GM23338 (cell line): ENCODE data around the gene SSTR4. TPM values are rescaled to one million over a fixed set of nuclear protein-coding genes. Genes with fewer than 3 reads are reported as not detected.

Experiments
- ATAC-seq: fragments of 200-7000 bp; cut with Tn5 transposase; 3 replicates; pipeline ENCODE4 v1.9.1; 2020
- DNase-seq: peaks from one replicate; pipeline ENCODE4 v3.0.0-alpha.2; 2015; ENCODE audit warnings: low spot score
- H2AFZ ChIP-seq: fragments of 200-600 bp; sonication (generic); 2 replicates; pipeline ENCODE4 v1.8.0; 2016; ENCODE audit warnings: antibody characterized with exemption, mild to moderate bottlenecking, moderate library complexity
- H3F3A ChIP-seq: fragments of 200-600 bp; sonication (generic); replicated peaks from 2 replicates; pipeline ENCODE4 v1.8.0; 2017; ENCODE audit warnings: antibody characterized with exemption, mixed run types, low read depth
- H3K27ac ChIP-seq: fragments of 200-600 bp; sonication (generic); 2 replicates; pipeline ENCODE4 v1.6.1; 2016; ENCODE audit warnings: low read depth
- H3K27me3 ChIP-seq: fragments of 200-600 bp; sonication (generic); 2 replicates; pipeline ENCODE4 v1.8.0; 2016; ENCODE audit warnings: mild to moderate bottlenecking, mixed run types, moderate library complexity; ENCODE audit not compliant: insufficient read depth
- H3K36me3 ChIP-seq: fragments of 200-600 bp; sonication (generic); 2 replicates; pipeline ENCODE4 v1.8.0; 2016; ENCODE audit warnings: mild to moderate bottlenecking; ENCODE audit not compliant: insufficient read depth
- H3K4me1 ChIP-seq: fragments of 200-600 bp; sonication (generic); 2 replicates; pipeline ENCODE4 v1.8.0; 2016; ENCODE audit warnings: mild to moderate bottlenecking, moderate library complexity; ENCODE audit not compliant: insufficient read depth
- H3K4me2 ChIP-seq: fragments of 200-600 bp; sonication (generic); 2 replicates; pipeline ENCODE4 v1.7.1; 2017; ENCODE audit warnings: mixed run types
- H3K4me3 ChIP-seq: fragments of 200-600 bp; sonication (generic); 2 replicates; pipeline ENCODE4 v1.6.1; 2016; ENCODE audit warnings: mixed run types
- H3K79me2 ChIP-seq: fragments of 200-600 bp; sonication (generic); replicated peaks from 2 replicates; pipeline ENCODE4 v1.8.0; 2017; ENCODE audit warnings: mild to moderate bottlenecking; ENCODE audit not compliant: insufficient read depth
- H3K9me2 ChIP-seq: fragments of 200-600 bp; sonication (generic); 2 replicates; pipeline ENCODE4 v1.8.0; 2017; ENCODE audit not compliant: insufficient read depth
- H4K20me1 ChIP-seq: fragments of 200-600 bp; sonication (generic); replicated peaks from 2 replicates; pipeline ENCODE4 v1.8.0; 2017; ENCODE audit warnings: mild to moderate bottlenecking; ENCODE audit not compliant: insufficient read depth
- H3K27ac Mint-ChIP-seq: 2 replicates; pipeline ENCODE4 v1.8.0; 2020; ENCODE audit warnings: inconsistent platforms, mild to moderate bottlenecking, moderate library complexity, mixed read lengths
- H3K27me3 Mint-ChIP-seq: 3 replicates; pipeline ENCODE4 v1.8.0; 2022; ENCODE audit warnings: low read depth, mild to moderate bottlenecking, moderate library complexity, mixed read lengths, inconsistent platforms; ENCODE audit not compliant: insufficient read depth, poor library complexity
- H3K36me3 Mint-ChIP-seq: 3 replicates; pipeline ENCODE4 v1.8.0; 2021; ENCODE audit warnings: low read depth, mild to moderate bottlenecking, inconsistent platforms, moderate library complexity, mixed read lengths
- H3K4me1 Mint-ChIP-seq: 3 replicates; pipeline ENCODE4 v1.8.0; 2020; ENCODE audit warnings: mild to moderate bottlenecking, inconsistent platforms, mixed read lengths
- H3K4me3 Mint-ChIP-seq: 3 replicates; pipeline ENCODE4 v1.8.0; 2021; ENCODE audit warnings: moderate library complexity, mild to moderate bottlenecking, inconsistent platforms, mixed read lengths
- H3K9me3 Mint-ChIP-seq: 3 replicates; pipeline ENCODE4 v1.8.0; 2020; ENCODE audit warnings: moderate library complexity, mild to moderate bottlenecking, inconsistent platforms, mixed read lengths
- CREB1 ChIP-seq: fragments of 250-450 bp; sonication (Bioruptor Pico); IDR thresholded peaks from 2 replicates; pipeline ENCODE4 v1.5.0; 2020; ENCODE audit warnings: low read depth, mild to moderate bottlenecking, moderate library complexity
- EZH2 ChIP-seq: fragments of 200-600 bp; sonication (generic); IDR thresholded peaks from one replicate; pipeline ENCODE4 v1.8.0; 2017; ENCODE audit warnings: antibody characterized with exemption, mild to moderate bottlenecking, low read depth; ENCODE audit not compliant: unreplicated experiment
- JUNB ChIP-seq: IDR thresholded peaks from one replicate; pipeline ENCODE4 v1.6.1; 2016; ENCODE audit warnings: antibody characterized with exemption; ENCODE audit not compliant: unreplicated experiment
- NANOG ChIP-seq: IDR thresholded peaks from 2 replicates; pipeline ENCODE4 v1.6.1; 2016; ENCODE audit warnings: antibody characterized with exemption, borderline replicate concordance
- POLR2AphosphoS5 ChIP-seq: IDR thresholded peaks from 2 replicates; pipeline ENCODE4 v1.6.1; 2016; ENCODE audit warnings: antibody characterized with exemption, low read depth
- ZNF114 ChIP-seq: fragments of 250-450 bp; sonication (Bioruptor Pico); IDR thresholded peaks from 2 replicates; pipeline ENCODE4 v1.5.0; 2020; ENCODE audit warnings: mild to moderate bottlenecking, moderate library complexity
- ZNF462 ChIP-seq: fragments of 250-450 bp; sonication (Bioruptor Pico); IDR thresholded peaks from 2 replicates; pipeline ENCODE4 v1.5.0; 2020; ENCODE audit warnings: mild to moderate bottlenecking, moderate library complexity
- polyA plus RNA-seq: library from polyadenylated mRNA; unstranded; fragments of >200 nt; fragmentation: Nextera tagmentation; extraction: Ambion mirVana; gene quantifications from 2 replicates; pipeline ENCODE4 v1.2.1, GENCODE V29; 2016
- total RNA-seq: library from RNA; depleted of rRNA; stranded (reverse); fragments of >200 nt; shearing (Covaris generic); gene quantifications from 2 replicates; pipeline ENCODE4 v1.2.3, GENCODE V29; 2014
- TF ChIP-seq, protein P1 (sequence below): IDR thresholded peaks from one replicate; pipeline ENCODE4 v1.6.1; 2018; ENCODE audit warnings: antibody characterized with exemption; ENCODE audit not compliant: unreplicated experiment
- TF ChIP-seq, protein P2 (sequence below): IDR thresholded peaks from 2 replicates; pipeline ENCODE4 v1.6.1; 2016; ENCODE audit warnings: antibody characterized with exemption

SSTR4 gene
- total and polyA plus RNA-seq, 2 experiments from 2014 or later = not detected

- peak overlapping the region; percentile 70; the same call in 1 of the 2 replicates for H3K27ac ChIP-seq
- no peaks in the 10 kb centered on the region for H3K79me2 ChIP-seq
- Mint-ChIP-seq H3K4me3 (0 out of 3 replicates have a peak overlapping the region, but pooled peaks have one; percentile 17), H3K36me3 (no peaks in the 10 kb centered on the region), H3K4me1 (peaks cover 24% of the 10 kb centered on the region), H3K9me3 (no peaks in the 10 kb centered on the region), H3K27me3 (peaks cover 2% of the 10 kb centered on the region), H3K27ac (peak overlapping the region; percentile 86)
- DNase-seq (no peak), ATAC-seq (peak; percentile 62)
- TF ChIP-seq NANOG = no peak
- peak; percentile 69; the same call in 1 of the 2 replicates for TF ChIP-seq ZNF462 (CRISPR knock-in tag)
- no peaks in the 10 kb centered on the region for H3K27me3 ChIP-seq
- peaks cover 24% of the 10 kb centered on the region for H3K4me1 ChIP-seq
- no peak overlapping the region for H2AFZ ChIP-seq
- H3K4me3 ChIP-seq = peak overlapping the region; percentile 15; the same call in 1 of the 2 replicates
- H3K4me2 ChIP-seq = peak overlapping the region; percentile 58
- peaks cover 15% of the 10 kb centered on the region for H3K9me2 ChIP-seq
- H3K36me3 ChIP-seq = no peaks in the 10 kb centered on the region
- no peaks in the 10 kb centered on the region for H3F3A ChIP-seq
- no peaks in the 10 kb centered on the region for H4K20me1 ChIP-seq
Observed at GRCh38 chr20:23062632-23063031, 27.5 kb downstream of the SSTR4 start.

GRCh38 chr20:23063168-23063567 lies 28.1 kb downstream of the SSTR4 start:
- Mint-ChIP-seq H3K4me1 (peaks cover 24% of the 10 kb centered on the region), H3K36me3 (no peaks in the 10 kb centered on the region), H3K27ac (no peak overlapping the region), H3K4me3 (no peak overlapping the region), H3K9me3 (no peaks in the 10 kb centered on the region), H3K27me3 (peaks cover 2% of the 10 kb centered on the region)
- peaks cover 15% of the 10 kb centered on the region for H3K9me2 ChIP-seq
- DNase-seq = no peak
- H3F3A ChIP-seq = no peaks in the 10 kb centered on the region
- H3K36me3 ChIP-seq = no peaks in the 10 kb centered on the region
- H3K79me2 ChIP-seq = no peaks in the 10 kb centered on the region
- no peaks in the 10 kb centered on the region for H4K20me1 ChIP-seq
- no peak overlapping the region for H2AFZ ChIP-seq
- peak overlapping the region; percentile 58 for H3K4me2 ChIP-seq
- ATAC-seq = no peak
- no peak overlapping the region for H3K4me3 ChIP-seq
- no peaks in the 10 kb centered on the region for H3K27me3 ChIP-seq
- no peak overlapping the region for H3K27ac ChIP-seq
- peaks cover 24% of the 10 kb centered on the region for H3K4me1 ChIP-seq
- TF ChIP-seq ZNF114 (CRISPR knock-in tag) = no peak
- no peak for TF ChIP-seq POLR2AphosphoS5
- TF ChIP-seq, protein P1, sequence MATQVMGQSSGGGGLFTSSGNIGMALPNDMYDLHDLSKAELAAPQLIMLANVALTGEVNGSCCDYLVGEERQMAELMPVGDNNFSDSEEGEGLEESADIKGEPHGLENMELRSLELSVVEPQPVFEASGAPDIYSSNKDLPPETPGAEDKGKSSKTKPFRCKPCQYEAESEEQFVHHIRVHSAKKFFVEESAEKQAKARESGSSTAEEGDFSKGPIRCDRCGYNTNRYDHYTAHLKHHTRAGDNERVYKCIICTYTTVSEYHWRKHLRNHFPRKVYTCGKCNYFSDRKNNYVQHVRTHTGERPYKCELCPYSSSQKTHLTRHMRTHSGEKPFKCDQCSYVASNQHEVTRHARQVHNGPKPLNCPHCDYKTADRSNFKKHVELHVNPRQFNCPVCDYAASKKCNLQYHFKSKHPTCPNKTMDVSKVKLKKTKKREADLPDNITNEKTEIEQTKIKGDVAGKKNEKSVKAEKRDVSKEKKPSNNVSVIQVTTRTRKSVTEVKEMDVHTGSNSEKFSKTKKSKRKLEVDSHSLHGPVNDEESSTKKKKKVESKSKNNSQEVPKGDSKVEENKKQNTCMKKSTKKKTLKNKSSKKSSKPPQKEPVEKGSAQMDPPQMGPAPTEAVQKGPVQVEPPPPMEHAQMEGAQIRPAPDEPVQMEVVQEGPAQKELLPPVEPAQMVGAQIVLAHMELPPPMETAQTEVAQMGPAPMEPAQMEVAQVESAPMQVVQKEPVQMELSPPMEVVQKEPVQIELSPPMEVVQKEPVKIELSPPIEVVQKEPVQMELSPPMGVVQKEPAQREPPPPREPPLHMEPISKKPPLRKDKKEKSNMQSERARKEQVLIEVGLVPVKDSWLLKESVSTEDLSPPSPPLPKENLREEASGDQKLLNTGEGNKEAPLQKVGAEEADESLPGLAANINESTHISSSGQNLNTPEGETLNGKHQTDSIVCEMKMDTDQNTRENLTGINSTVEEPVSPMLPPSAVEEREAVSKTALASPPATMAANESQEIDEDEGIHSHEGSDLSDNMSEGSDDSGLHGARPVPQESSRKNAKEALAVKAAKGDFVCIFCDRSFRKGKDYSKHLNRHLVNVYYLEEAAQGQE = no peak
- no peak for TF ChIP-seq JUNB
- no peak for TF ChIP-seq CREB1 (CRISPR knock-in tag)
- no peak for TF ChIP-seq EZH2
- no peak for TF ChIP-seq NANOG
- TF ChIP-seq, protein P2, sequence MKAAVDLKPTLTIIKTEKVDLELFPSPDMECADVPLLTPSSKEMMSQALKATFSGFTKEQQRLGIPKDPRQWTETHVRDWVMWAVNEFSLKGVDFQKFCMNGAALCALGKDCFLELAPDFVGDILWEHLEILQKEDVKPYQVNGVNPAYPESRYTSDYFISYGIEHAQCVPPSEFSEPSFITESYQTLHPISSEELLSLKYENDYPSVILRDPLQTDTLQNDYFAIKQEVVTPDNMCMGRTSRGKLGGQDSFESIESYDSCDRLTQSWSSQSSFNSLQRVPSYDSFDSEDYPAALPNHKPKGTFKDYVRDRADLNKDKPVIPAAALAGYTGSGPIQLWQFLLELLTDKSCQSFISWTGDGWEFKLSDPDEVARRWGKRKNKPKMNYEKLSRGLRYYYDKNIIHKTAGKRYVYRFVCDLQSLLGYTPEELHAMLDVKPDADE = no peak
